Neural cell (in vitro differentiated cells): ENCODE data around the gene HEPACAM. TPM values are rescaled to one million over a fixed set of nuclear protein-coding genes. Genes with fewer than 3 reads are reported as not detected.

ENCODE experiments used
- H2AFZ ChIP-seq: fragments of 200-600, 300-800 bp; sonication (generic), shearing (Covaris generic); 2 replicates; pipeline ENCODE4 v1.6.0; 2014; ENCODE audit warnings: low read depth, mild to moderate bottlenecking, antibody characterized with exemption, low read length, moderate library complexity
- H3F3A ChIP-seq: fragments of 200-600 bp; shearing (Covaris generic); 2 replicates; pipeline ENCODE4 v1.6.1; 2016; ENCODE audit warnings: mild to moderate bottlenecking, moderate library complexity, mixed read lengths, antibody characterized with exemption, low read length; ENCODE audit not compliant: insufficient read depth, poor library complexity, severe bottlenecking
- H3K27ac ChIP-seq: fragments of 200-600, 300-800 bp; sonication (generic), shearing (Covaris generic); 2 replicates; pipeline ENCODE4 v1.5.1; 2014; ENCODE audit warnings: mild to moderate bottlenecking, low read length, moderate library complexity
- H3K27me3 ChIP-seq: fragments of 300-800, 200-600 bp; sonication (generic), shearing (Covaris generic); 2 replicates; pipeline ENCODE4 v1.6.0; 2014; ENCODE audit warnings: mild to moderate bottlenecking, low read depth, low read length, moderate library complexity; ENCODE audit not compliant: insufficient read depth
- H3K36me3 ChIP-seq: fragments of 300-800, 200-600 bp; sonication (generic), shearing (Covaris generic); 2 replicates; pipeline ENCODE4 v1.5.1; 2014; ENCODE audit warnings: mild to moderate bottlenecking, antibody characterized with exemption, low read length, moderate library complexity; ENCODE audit not compliant: insufficient read depth
- H3K4me2 ChIP-seq: fragments of 300-800, 200-600 bp; sonication (generic), shearing (Covaris generic); 2 replicates; pipeline ENCODE4 v1.6.0; 2014; ENCODE audit warnings: mild to moderate bottlenecking, low read length
- H3K4me3 ChIP-seq: fragments of 300-800, 200-600 bp; sonication (generic), shearing (Covaris generic); 2 replicates; pipeline ENCODE4 v1.5.1; 2014; ENCODE audit warnings: mild to moderate bottlenecking, low read length, moderate library complexity
- H3K79me2 ChIP-seq: fragments of 200-600 bp; shearing (Covaris generic); replicated peaks from 2 replicates; pipeline ENCODE4 v1.6.0; 2014; ENCODE audit warnings: mild to moderate bottlenecking, low read length, moderate library complexity; ENCODE audit not compliant: insufficient read depth
- H3K9ac ChIP-seq: fragments of 300-800, 200-600 bp; sonication (generic), shearing (Covaris generic); 2 replicates; pipeline ENCODE4 v1.6.1; 2016; ENCODE audit warnings: mild to moderate bottlenecking, low read length, mixed read lengths
- H3K9me2 ChIP-seq: fragments of 200-600 bp; shearing (Covaris generic); 2 replicates; pipeline ENCODE4 v1.6.1; 2016; ENCODE audit warnings: mild to moderate bottlenecking, low read length, mixed read lengths; ENCODE audit not compliant: insufficient read depth
- H3K9me3 ChIP-seq: fragments of 200-600, 300-800 bp; sonication (generic), shearing (Covaris generic); 2 replicates; pipeline ENCODE4 v1.6.1; 2016; ENCODE audit warnings: mild to moderate bottlenecking, mixed run types, low read length, moderate library complexity, mixed read lengths
- H4K20me1 ChIP-seq: fragments of 200-600 bp; shearing (Covaris generic); 2 replicates; pipeline ENCODE4 v1.6.1; 2016; ENCODE audit warnings: mild to moderate bottlenecking, mixed run types; ENCODE audit not compliant: insufficient read depth
- EP300 ChIP-seq: fragments of 450-650 bp; conservative IDR thresholded peaks from 2 replicates; pipeline ENCODE4 v1.6.1; 2014; ENCODE audit warnings: antibody characterized with exemption, mild to moderate bottlenecking, moderate library complexity; ENCODE audit not compliant: poor library complexity, severe bottlenecking
- EZH2 ChIP-seq: fragments of 200-600, 300-800 bp; shearing (Covaris generic), sonication (generic); IDR thresholded peaks from 2 replicates; pipeline ENCODE4 v1.6.1; 2014; ENCODE audit warnings: antibody characterized with exemption, low read length, borderline replicate concordance, mild to moderate bottlenecking; ENCODE audit not compliant: insufficient read depth, poor library complexity, severe bottlenecking
- MXI1 ChIP-seq: fragments of 450-650 bp; conservative IDR thresholded peaks from 2 replicates; pipeline ENCODE4 v1.6.1; 2014; ENCODE audit warnings: antibody characterized with exemption, mild to moderate bottlenecking; ENCODE audit not compliant: poor library complexity, severe bottlenecking
- POLR2AphosphoS5 ChIP-seq: IDR thresholded peaks from 2 replicates; pipeline ENCODE4 v1.6.1; 2012
- RAD21 ChIP-seq: fragments of 450-650 bp; conservative IDR thresholded peaks from 2 replicates; pipeline ENCODE4 v1.6.1; 2014; ENCODE audit warnings: antibody characterized with exemption, mild to moderate bottlenecking, moderate library complexity
- SMC3 ChIP-seq: fragments of 450-650 bp; conservative IDR thresholded peaks from 2 replicates; pipeline ENCODE4 v1.6.1; 2014; ENCODE audit warnings: antibody characterized with exemption, mild to moderate bottlenecking, moderate library complexity; ENCODE audit not compliant: poor library complexity
- TAF1 ChIP-seq: IDR thresholded peaks from 2 replicates; pipeline ENCODE4 v1.6.1; 2012; ENCODE audit warnings: low read depth
- polyA plus RNA-seq: library from polyadenylated mRNA; depleted of rRNA; stranded (reverse); fragments of >200 nt; gene quantifications from 2 replicates; pipeline ENCODE4 v1.2.3, GENCODE V29; 2014
- TF ChIP-seq, protein P1 (sequence below): fragments of 450-650 bp; IDR thresholded peaks from 2 replicates; pipeline ENCODE4 v1.5.1; 2014; ENCODE audit warnings: antibody characterized with exemption, mild to moderate bottlenecking, moderate library complexity; ENCODE audit not compliant: poor library complexity, severe bottlenecking
- TF ChIP-seq, protein P2 (sequence below): IDR thresholded peaks from 2 replicates; pipeline ENCODE4 v1.6.1; 2012; ENCODE audit warnings: borderline replicate concordance

The HEPACAM gene
- polyA plus RNA-seq, 1 donor from 2014 or later, result not detected

DNA sequence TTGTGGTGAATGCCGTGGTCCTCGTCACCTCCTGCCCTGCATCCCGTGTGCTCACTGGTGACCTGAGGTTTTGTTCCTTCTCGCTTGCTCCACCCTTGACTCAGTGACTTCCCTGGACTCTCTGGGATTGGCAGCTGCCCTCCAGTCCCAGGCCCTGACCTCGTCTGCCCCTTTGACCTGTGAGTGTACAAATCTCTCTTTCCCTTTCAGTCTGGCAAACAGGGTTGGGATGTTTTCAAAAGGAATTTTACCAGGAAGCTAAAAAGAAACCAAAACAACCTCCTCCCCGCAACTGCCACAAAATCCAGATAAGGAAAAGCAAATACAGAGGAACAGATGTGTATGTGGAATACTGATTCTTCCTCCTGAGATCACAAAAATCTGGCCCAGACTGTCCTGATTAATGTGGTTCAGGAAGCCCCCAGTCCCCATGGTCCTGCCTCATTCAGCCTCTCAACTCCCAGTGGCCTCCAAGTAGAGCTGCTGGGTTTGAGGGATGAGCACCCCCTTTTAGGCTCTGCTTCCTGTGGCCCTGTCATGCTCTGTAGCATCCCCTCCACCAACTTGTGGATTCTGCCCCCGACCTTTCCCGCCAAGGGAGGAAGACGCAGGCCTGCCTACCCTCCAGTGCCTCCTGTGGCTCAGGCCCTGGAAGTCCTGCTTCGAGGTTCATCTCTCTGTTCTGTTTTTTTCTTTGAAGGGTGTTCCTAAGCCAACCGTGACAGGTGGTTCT lies 53.3 kb downstream of the HEPACAM start:
- H3F3A ChIP-seq, result no peaks in the 10 kb centered on the region
- H3K27me3 ChIP-seq, result no peaks in the 10 kb centered on the region
- no peak overlapping the region for H3K4me3 ChIP-seq
- H2AFZ ChIP-seq, result no peak overlapping the region
- no peak overlapping the region for H3K4me2 ChIP-seq
- H3K36me3 ChIP-seq, result no peaks in the 10 kb centered on the region
- H3K9me3 ChIP-seq, result no peaks in the 10 kb centered on the region
- no peaks in the 10 kb centered on the region for H4K20me1 ChIP-seq
- no peaks in the 10 kb centered on the region for H3K9me2 ChIP-seq
- TF ChIP-seq EZH2 (no peak), MXI1 (no peak), RAD21 (no peak), POLR2AphosphoS5 (no peak), TAF1 (no peak), SMC3 (no peak), EP300 (no peak)
- TF ChIP-seq, protein P1, sequence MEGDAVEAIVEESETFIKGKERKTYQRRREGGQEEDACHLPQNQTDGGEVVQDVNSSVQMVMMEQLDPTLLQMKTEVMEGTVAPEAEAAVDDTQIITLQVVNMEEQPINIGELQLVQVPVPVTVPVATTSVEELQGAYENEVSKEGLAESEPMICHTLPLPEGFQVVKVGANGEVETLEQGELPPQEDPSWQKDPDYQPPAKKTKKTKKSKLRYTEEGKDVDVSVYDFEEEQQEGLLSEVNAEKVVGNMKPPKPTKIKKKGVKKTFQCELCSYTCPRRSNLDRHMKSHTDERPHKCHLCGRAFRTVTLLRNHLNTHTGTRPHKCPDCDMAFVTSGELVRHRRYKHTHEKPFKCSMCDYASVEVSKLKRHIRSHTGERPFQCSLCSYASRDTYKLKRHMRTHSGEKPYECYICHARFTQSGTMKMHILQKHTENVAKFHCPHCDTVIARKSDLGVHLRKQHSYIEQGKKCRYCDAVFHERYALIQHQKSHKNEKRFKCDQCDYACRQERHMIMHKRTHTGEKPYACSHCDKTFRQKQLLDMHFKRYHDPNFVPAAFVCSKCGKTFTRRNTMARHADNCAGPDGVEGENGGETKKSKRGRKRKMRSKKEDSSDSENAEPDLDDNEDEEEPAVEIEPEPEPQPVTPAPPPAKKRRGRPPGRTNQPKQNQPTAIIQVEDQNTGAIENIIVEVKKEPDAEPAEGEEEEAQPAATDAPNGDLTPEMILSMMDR, result no peak
- TF ChIP-seq, protein P2, sequence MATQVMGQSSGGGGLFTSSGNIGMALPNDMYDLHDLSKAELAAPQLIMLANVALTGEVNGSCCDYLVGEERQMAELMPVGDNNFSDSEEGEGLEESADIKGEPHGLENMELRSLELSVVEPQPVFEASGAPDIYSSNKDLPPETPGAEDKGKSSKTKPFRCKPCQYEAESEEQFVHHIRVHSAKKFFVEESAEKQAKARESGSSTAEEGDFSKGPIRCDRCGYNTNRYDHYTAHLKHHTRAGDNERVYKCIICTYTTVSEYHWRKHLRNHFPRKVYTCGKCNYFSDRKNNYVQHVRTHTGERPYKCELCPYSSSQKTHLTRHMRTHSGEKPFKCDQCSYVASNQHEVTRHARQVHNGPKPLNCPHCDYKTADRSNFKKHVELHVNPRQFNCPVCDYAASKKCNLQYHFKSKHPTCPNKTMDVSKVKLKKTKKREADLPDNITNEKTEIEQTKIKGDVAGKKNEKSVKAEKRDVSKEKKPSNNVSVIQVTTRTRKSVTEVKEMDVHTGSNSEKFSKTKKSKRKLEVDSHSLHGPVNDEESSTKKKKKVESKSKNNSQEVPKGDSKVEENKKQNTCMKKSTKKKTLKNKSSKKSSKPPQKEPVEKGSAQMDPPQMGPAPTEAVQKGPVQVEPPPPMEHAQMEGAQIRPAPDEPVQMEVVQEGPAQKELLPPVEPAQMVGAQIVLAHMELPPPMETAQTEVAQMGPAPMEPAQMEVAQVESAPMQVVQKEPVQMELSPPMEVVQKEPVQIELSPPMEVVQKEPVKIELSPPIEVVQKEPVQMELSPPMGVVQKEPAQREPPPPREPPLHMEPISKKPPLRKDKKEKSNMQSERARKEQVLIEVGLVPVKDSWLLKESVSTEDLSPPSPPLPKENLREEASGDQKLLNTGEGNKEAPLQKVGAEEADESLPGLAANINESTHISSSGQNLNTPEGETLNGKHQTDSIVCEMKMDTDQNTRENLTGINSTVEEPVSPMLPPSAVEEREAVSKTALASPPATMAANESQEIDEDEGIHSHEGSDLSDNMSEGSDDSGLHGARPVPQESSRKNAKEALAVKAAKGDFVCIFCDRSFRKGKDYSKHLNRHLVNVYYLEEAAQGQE, result no peak
- no peak overlapping the region for H3K27ac ChIP-seq
- no peaks in the 10 kb centered on the region for H3K79me2 ChIP-seq
- H3K9ac ChIP-seq, result no peak overlapping the region

DNA sequence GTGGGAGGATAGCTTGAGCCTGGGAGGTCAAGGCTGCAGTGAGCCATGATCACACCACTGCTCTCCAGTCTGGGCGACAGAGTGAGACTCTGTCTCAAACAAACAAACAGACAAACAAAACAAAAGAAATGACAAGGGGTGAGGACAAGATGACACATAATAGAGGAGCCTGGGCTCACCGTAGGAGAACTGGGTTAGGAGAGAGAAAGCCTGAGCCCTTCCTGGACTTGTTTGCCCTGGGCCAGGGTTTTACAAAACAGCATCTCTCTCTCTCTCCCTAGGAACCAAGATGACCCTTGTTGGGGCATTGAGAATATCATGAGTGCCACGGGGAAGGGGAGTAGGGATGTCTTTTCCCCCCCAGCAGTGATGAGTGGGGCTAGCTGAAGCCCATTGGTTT lies 54.9 kb downstream of the HEPACAM start:
- Histone ChIP-seq H3K27ac (no peak overlapping the region), H3K4me3 (no peak overlapping the region), H3K9me2 (no peaks in the 10 kb centered on the region), H3K36me3 (no peaks in the 10 kb centered on the region), H3F3A (no peaks in the 10 kb centered on the region), H3K79me2 (no peaks in the 10 kb centered on the region), H3K9ac (no peak overlapping the region), H2AFZ (no peak overlapping the region), H4K20me1 (no peaks in the 10 kb centered on the region), H3K27me3 (no peaks in the 10 kb centered on the region), H3K9me3 (no peaks in the 10 kb centered on the region), H3K4me2 (no peak overlapping the region)
- no peak for TF ChIP-seq MXI1
- TF ChIP-seq, protein P1, result no peak
- no peak for TF ChIP-seq POLR2AphosphoS5
- TF ChIP-seq TAF1, result no peak
- no peak for TF ChIP-seq EP300
- no peak for TF ChIP-seq RAD21
- no peak for TF ChIP-seq EZH2
